Embryonic facial prominence (tissue), 1 donor: ENCODE data around the gene TMEM150B.
"Not testable (repeated sequence)": the region's sequence is repeated elsewhere in the genome, so short reads cannot be mapped to it uniquely, and the experiment has no call there.

Experiments
- DNase-seq: peaks from one replicate; pipeline ENCODE4 v3.0.0-alpha.2; 2016; ENCODE audit errors: extremely low spot score

The TMEM150B gene

DNA sequence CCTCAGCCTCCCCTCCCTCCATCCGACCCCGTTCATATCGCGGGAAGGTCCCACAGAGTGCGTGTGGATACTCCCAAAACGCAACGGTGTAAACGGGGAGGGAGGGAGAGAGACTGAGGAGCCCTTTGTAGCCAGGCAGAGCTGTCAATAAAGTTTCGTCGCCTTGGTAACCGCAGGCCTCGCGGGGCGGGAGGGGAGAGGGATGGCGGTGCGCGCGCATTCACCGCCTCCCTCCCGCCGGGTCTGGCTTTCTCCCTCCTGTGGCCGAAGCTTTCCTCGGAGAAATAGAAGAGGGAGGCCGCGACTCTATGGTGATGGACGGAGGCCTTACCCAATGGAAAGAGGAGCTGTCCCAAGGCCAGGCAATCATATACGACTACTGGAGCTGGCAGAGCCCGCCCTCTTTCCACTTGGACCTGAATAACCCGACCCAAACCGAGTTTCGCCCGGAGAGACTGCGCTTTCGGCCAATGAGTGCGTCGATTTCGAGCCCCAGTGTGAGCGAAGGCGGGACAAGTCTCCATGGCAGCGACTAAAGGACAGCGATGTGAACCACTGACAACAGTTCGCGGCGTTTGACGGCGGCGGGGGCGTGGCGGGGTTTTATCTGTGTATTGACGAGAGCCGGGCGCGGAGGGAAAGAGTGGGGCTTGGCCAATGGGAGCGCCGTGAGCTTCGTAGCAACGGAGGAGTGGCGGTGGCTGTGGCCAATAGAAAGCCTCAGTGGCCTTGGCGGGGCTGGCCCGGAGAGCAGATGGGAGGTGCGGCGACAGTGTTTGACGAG lies 14.2 kb upstream of the TMEM150B start, which contains the start of gene KMT5C:
Gene KMT5C (plus strand): TSS at position 772 of the 784 bp plus-strand sequence. CDS start 2,061 bp downstream, outside the sequence.
- DNase-seq = peak; percentile 100

DNA sequence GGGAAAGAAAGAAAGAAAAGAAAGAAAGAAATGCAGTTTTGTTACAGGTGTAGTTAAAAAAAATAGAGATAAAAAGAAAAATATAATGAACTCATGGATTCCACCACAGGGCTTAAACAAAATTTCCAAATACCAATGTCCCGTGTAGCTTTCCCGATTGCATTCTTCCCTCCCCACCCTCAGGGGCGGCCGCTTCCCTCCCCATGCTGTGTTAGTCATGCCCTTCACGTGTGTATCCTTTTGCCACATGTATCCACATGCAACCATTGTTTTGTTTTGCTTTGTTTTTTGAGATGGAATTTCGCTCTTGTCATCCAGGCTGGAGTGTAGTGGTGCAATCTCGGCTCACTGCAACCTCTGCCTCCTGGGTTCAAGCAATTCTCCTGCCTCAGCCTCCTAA lies 11.0 kb upstream of the TMEM150B start:
- no peak for DNase-seq

DNA sequence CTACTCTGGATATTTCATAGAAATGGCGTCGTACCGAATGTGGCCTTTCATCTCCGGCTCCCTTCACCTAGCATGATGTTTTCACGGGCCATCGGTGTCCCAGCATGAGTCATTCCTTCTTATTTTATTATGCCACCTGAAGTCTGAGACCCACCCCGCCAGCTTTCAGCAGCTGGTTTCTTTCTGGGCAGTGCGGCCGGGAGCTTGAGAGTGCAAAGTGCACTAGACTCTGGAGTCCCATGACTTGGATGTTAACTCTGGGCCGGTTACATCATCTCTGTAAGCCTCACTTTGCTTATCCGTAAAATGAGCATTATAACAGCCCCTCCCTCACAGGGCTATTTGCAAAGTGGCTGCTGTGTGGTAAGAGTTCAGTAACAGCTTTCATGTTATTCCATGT lies 8.7 kb upstream of the TMEM150B start:
- DNase-seq = no peak

DNA sequence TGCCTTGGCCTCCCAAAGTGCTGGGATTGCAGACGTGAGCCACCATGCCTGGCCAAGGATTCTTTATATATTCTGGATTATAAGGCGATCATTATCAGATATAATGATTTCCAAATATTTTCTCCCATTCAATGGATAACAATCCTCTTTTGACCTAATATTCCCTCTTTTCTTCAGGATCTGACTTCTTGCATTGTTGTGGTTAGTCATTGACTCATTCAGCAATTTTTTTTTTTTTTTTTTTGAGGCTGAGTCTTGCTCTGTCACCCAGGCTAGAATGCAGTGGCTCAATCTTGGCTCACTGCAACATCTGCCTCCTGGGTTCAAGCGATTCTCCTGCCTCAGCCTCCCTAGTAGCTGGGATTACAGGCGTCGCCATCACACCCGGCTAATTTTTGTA lies 4.7 kb upstream of the TMEM150B start:
- not testable (repeated sequence) for DNase-seq

DNA sequence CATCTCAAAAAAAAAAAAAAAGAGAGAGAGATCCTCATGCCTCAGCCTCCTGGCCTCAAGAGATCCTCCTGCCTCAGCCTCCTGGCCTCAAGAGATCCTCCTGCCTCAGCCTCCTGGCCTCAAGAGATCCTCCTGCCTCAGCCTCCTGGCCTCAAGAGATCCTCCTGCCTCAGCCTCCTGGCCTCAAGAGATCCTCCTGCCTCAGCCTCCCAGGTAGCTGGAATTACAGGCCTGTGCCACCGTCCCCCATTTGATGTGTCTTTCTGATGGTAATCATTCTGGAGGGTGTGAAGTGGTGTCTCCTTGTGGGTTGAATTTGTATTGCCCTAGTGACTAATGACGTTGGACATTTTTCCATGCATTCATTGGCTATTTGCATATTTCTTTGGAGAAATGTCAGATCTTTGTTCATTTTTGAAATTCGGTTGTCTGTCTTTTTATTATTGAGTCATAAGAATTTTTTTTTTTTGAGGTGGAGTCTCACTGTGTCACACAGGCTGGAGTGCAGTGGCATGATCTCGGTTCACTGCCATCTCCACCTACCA lies 3.7 kb upstream of the TMEM150B start:
- not testable (repeated sequence) for DNase-seq

DNA sequence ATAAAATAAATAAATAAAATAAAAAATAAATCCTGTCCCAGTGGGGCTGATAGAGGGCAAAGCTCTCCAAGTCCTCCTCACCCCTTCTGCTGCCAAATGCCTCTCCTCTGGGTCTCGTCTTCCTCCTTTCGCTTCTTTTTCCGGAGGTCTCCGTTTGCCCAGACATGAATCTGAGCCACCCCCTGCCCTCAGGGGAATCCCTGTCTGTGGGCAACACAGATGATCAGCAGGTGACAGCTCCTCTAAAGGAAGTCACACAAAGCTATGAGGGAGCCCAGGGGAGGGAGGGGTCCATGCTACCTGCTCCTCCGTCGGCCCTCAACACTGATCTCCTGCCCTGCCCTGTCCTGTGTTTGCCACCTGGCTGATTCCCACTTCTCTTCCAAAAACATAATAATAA lies 479 bp downstream of the TMEM150B start:
- DNase-seq = no peak

DNA sequence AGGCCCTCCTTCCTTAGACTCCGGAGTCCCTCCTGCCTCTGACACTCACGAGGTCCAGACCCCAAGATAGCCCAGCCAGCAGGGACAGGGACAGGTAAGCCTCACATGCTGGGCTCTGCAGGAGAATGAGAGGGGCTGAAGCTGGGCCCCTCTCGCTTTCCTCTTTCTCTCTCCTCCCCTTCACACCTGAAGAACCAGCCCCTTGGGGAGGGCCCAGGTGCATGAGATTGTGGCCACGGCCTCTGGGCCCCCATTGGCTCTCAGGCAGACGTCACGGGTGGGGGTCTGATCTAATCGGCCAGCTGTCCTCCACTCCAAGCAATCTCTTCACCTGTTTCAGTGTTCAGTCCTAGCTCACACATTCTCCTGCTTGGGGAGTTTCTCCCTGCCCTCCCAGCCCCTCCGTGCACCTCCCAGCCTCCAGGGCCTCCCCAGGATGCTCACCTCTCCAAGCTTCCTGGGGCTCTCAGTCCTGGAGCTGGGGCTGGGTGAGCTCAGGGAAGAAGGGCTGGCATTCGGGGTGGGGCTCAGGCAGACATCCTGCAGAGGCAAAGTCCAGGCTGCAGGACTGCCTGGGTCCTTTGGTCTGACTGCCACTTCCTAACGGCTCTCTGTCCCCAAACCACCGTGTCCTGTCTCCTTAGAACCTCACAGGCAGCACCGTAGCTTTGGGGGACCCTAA lies 2.8 kb downstream of the TMEM150B start:
- DNase-seq = no peak

DNA sequence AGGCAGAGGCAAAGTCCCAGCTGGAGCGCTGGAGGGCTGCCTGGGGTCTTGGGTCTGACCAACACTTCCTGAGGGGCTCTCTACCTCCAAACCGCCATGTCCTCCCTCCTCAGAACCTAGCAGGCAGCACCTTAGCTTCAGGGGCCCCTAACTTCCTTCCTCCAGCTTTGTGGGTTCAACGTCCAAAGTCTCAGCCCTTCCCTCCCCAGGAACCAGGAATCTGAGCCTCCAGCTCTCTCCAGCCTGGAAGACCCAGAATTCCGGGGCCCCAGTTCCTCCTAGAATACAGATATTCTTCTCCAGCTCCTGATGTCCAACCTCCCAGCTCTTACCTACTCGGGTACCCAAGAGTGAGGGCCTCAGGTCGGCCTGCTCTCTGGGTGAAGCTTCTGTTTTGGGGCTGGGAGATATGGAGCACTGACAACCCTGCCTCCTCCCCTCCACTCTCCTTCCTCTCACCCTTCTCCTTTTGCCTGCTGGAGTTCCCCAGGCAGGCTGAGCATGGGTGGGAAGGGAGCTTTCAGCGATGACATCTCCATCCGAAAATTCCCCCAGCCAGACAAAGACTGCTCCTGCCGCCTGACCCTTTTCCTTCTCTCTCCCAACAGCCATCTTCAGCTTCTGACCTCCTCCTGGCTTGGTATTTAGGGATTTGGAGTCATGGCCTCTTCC lies 3.5 kb downstream of the TMEM150B start:
- no peak for DNase-seq

DNA sequence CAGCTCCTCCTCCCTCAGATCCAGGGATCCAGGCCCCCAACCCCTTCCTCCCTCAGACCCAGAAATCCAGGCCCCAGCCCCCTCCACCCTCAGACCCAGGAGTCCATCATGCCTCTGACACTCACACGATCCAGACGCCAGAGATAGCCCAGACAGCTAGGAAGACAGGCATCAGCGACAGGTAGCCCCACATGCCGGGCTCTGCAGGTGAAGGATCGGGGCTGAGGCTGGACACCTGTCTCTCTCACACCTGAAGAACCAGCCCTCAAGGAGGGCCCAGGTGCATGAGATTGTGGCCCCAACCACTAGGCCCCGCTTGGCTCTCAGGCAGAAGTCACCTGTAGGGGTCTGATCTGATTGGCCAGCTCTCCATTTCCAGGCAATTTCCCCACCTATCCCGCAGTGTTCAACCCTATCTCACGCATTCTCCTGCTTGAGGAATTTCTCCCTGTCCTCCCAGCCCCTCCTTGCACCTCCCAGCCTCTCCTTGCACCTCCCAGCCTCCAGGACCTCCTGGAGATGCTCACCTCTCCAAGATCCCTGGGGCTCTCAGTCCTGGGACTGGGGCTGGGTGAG lies 4.2 kb downstream of the TMEM150B start:
- no peak for DNase-seq

DNA sequence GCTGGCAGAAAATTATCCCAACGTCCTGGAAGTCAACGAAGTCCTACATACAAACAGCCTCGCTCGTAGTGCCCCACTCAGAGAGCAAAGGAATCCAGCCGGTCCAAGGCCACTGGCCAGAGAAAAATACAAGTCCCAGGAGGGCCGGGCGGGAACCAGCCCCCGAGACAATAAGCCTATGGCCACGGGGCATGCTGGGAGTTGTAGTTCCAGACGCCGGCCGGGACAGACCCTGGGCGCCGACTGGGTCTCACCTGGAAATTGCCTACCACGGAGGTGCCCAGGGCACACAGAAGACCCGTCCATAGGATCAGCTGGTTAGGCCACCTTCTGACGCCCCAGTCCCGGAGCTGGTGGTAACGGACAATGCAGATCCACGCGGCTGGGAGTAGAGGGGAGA lies 5.4 kb downstream of the TMEM150B start:
- DNase-seq = no peak

DNA sequence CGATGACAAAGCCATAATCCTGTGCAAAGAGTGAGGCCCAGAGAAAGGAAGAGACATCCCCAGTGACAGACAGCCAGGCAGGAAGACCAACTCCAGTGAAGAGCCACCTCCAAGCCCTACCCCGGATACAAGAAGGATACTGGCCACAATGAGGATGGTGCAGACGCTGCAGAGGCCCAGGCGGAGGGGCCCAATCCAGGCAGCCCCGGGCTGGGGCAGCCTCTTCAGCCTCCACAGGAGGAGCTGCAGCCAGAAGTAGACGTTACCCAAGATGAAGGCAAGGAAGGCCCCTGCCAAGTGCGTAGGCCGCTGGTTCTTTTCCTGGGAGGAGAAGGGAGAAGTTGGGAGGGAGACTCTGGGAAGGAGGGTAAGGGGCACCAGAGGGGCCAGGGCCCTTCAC lies 8.5 kb downstream of the TMEM150B start:
- DNase-seq = no peak

DNA sequence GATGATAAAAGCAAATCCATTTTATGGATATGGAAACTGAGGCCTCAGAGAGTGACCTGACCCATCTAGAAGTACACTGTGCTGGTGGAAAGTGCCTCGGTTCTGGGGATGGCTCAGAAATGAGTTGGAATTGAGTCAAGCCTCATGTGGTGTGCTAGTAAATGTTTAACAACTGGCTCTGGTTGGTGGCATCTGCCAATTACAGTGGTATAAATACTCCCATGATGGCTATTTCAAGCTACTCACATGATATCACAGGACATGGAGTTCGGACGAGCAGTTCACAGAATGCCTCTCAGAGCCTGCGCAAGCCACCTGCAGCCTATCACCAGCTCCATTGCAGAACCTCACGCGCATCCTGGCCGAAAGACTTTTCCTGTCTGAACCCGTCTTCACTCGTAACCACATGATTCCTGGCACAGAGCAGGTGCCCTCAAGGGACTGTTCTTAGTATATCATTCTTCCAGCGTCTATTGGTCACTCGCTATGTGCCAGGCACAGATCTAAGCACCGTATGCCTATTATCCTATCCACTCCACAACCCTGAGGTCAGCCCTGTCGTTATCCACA lies 9.1 kb downstream of the TMEM150B start:
- DNase-seq = no peak

DNA sequence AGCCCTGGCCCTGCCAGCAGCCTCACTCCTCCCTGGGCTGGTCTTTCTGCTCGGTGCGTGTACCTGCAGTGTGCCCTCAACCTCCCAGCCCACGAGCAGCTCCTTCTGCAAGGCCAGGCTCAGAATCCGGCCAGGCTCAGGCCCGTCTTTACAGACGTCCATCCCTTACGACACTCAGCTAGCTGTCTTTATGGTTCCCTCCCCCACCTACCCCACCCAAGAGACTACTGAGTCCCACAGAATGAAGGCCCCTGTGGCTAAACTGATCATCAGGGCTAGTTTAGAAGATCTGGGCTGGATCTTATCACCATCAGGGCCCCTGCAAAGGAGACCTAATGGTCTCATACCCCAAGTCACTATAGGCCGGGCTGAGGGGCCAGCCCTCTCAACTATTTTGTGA lies 10.7 kb downstream of the TMEM150B start:
- no peak for DNase-seq

DNA sequence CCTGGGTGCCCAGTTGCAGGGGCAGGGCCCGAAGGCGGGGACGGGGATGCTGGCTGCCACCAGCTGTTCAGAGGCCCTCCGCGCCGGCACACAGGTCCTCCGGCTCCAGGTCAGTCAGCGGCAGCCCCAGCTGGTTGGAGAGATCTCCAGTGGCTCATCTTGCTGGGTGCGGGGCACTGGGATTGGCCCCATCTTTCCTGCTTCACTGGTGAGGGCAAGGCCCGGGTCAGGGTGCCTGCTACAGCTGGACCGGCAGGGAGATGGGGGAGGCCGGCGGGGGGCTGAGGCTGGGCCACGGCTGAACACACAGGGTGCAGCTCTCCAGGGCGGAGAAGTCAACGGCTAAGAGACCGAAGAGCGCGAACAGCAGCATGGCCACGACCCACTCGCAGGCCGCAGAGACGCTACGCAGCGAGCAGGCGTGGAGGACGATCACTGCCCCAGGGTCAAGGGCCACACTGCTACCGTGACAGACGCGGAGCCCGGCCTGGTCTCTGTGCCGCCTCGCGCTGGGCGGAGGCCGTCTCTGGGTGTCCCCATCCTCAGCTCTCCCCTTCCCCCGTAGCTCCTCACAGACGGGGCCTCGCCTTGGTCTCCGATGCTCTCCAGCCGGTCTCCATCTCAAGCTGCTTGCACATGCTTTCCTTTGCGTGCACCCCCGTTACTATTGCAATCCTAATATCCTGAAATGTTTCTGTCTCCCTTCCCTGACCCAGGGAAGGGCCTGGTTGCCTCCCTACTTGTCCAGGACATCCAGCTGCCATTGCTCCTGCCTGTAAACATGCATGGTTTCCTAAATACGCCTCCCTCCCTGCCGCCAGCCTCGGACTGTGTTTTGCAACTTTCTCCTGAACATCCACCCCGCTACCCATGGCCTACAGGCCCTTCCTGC lies 12.3 kb downstream of the TMEM150B start:
- DNase-seq = no peak

DNA sequence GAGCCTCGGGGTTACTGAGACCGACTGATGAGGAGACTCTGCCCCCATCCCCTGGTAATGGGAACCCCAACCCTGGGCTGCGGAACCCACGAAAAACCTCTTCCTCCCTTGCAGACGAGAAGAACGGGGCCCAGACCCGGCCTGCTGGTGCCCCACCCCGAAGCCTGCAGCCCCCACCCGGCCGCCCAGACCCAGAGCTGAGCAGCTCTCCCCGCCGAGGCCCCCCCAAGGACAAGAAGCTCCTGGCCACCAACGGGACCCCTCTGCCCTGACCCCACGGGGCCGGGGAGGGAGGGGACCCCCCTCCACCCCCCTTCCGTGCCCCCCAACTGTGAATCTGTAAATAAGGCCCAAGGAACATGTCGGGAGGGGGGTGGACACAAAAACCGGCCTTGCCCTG lies 13.3 kb downstream of the TMEM150B start:
- no peak for DNase-seq

DNA sequence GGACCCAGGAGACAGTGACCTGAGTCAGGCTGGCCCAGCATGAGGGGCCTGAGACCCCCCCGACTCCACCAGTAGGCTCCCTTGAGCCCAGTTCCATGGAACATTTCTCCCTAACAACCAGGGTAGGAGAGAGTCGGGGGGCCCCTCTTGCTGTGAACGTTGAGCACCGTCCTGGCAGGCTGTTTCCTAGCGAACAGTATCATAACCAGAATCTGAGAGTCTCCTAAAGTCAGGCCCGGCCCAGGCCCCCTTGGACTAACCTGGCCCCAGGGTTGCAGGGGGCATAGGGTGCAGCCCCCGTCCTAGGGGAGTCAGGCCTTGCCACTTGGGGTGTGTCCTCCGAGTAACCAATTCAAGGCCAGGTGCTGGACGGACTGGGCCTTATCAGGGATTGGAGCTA lies 13.7 kb downstream of the TMEM150B start:
- DNase-seq = no peak

DNA sequence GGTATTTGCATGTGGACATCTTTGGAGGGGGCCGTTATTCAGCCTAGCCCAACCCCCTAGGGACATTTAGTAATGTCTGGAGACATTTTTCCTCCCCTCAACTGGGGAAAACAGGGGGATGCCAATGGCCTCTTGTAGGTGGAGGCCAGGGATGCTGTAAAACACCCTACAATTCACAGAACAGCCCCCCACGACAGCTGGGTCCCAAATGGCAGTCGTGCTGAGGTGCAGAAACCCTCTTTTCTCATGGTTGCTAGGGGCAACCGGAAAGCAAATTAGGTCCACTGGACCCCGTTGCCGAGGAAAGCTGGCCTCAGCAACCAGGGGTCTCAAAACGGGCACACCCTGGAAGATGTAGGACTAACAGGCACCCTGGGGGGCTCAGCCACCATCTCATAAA lies 14.6 kb downstream of the TMEM150B start:
- no peak for DNase-seq

DNA sequence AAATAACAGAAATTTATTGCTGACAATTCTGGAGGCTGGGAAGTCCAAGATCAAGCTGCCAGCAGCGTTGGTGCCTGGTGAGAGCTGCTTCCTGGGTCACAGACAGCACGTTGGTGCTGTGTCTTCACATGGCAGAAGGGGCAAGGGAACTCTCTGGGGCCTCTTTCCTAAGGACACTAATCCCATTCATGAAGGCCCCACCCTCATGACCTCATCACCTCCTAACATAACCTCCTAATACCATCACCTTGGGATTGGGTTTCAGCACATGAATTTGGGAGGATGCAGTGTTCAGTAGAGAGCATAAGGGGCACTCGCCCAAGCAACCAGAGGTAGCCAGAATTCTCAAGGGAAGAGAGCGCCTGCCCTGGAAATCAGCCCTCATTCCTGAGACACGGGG lies 15.7 kb downstream of the TMEM150B start:
- DNase-seq = no peak

DNA sequence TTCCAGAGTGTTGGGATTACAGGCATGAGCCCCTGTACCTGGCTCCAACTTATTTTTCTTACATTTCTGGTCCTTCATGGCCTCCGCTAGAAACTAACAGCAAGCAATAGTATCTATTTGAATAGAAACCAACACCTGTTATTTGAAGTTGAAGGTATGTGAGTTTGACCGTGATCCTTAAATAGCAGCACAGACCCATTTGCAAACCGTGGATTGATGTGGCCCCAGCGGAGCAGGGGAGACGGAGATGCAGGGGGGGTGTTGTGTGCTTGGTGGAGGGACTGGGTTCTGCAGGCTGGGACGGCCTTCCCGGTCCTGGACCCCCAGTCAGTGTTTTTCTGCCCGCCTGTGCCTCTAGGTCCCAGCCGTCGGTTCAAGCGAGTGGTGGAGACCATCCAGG lies 16.9 kb downstream of the TMEM150B start:
- DNase-seq = no peak

DNA sequence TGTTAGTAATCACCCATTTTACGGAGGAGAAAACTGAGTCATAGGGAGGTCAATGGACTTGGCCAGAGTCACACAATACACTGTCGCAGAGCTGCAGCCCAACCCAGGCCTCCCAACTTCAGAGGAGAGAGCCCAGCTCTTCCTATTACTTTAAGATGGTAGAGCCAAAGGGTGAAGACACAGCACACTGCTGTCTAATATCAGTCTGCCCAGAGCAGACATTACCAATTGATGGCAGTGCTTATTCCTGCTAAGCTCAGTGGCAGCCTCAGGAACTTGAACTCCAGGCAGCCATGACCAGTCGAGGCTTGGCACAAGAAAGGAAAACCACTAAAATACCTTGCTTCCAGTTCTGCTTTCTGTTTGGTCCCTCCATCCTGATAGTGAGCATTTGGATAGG lies 18.4 kb downstream of the TMEM150B start:
- DNase-seq = no peak
